Subcutaneous abdominal adipose tissue (tissue), 5 donors: ENCODE results near the gene SIGLEC15.

Experiments
- H3K27ac ChIP-seq: one replicate; pipeline ENCODE4 v1.7.0; 2013; ENCODE audit warnings: low read depth, mild to moderate bottlenecking, inconsistent platforms, low read length, moderate library complexity
- H3K27me3 ChIP-seq, 5 donors: one replicate each; pipeline ENCODE4 v1.7.0; 2013; ENCODE audit warnings: low read length in 5 of 5, inconsistent platforms in 1 of 5; ENCODE audit not compliant: control insufficient read depth in 5 of 5, insufficient read depth in 4 of 5
- H3K36me3 ChIP-seq, 5 donors: one replicate each; pipeline ENCODE4 v1.7.0; 2013; ENCODE audit warnings: low read length in 5 of 5; ENCODE audit not compliant: control insufficient read depth in 5 of 5, insufficient read depth in 5 of 5
- H3K4me1 ChIP-seq, 5 donors: one replicate each; pipeline ENCODE4 v1.7.0; 2013; ENCODE audit warnings: low read length in 5 of 5, mild to moderate bottlenecking in 3 of 5, moderate library complexity in 1 of 5; ENCODE audit not compliant: control insufficient read depth in 5 of 5, insufficient read depth in 5 of 5
- H3K4me3 ChIP-seq, 5 donors: one replicate each; pipeline ENCODE4 v1.7.0; 2013; ENCODE audit warnings: low read length in 5 of 5, low read depth in 1 of 5
- H3K9ac ChIP-seq, 5 donors: one replicate each; pipeline ENCODE4 v1.7.0; 2013; ENCODE audit warnings: low read length in 5 of 5, mild to moderate bottlenecking in 4 of 5, moderate library complexity in 3 of 5
- H3K9me3 ChIP-seq, 5 donors: one replicate each; pipeline ENCODE4 v1.7.0; 2013; ENCODE audit warnings: low read length in 5 of 5; ENCODE audit not compliant: control insufficient read depth in 5 of 5
- donor health status: healthy.
- donor health status: healthy.
- donor health status: healthy.
- donor health status: healthy.
- donor health status: healthy.

Gene SIGLEC15

DNA sequence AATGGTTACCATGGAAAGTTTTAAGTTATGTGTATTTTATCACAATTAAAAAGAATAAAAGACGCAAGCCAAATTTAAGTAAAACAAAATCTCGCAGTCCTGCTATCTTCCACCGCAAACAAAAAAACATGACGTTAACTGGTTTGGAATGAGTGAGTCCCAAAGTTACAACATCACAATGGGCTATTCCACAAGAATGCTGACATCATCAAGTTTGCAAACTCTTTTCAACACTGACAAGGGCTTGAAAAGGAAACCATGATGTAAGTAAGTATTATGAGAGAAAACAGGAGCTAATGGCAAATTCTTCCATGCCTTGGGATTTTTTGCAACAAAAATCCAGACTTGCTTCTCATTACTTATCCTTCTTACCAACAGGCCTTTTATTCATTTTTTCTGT lies 31.1 kb downstream of the SIGLEC15 start:
- H3K9ac ChIP-seq = no peak overlapping the region
- no peak overlapping the region for H3K27ac ChIP-seq
- peaks cover 1 to 5% (median 3%) of the 10 kb centered on the region in 5 donors for H3K4me1 ChIP-seq
- no peak overlapping the region for H3K4me3 ChIP-seq
- no peaks in the 10 kb centered on the region for H3K9me3 ChIP-seq
- peaks cover 52 to 93% (median 82%) of the 10 kb centered on the region in 5 donors for H3K36me3 ChIP-seq
- no peaks in the 10 kb centered on the region for H3K27me3 ChIP-seq

DNA sequence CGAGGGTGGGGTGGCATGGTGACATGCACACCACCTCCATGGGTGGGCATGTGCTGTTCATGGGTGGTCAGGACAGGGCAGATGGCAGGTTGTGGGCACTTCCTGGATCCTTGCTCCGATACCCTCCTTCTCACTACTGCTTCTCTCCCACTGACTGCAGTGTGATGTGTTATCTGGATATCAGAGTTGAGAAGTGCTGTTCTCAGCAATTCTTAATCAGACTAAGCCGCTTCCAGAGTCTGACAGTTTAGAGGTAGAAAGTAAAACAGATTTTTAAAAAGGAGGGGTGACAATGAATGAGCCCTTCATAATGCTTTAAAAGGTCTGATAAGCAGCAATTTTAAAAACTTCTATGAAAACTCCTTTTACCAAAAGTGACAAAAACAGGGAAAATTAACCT lies 33.9 kb downstream of the SIGLEC15 start:
- no peak overlapping the region for H3K9ac ChIP-seq
- H3K27me3 ChIP-seq = no peaks in the 10 kb centered on the region
- no peaks in the 10 kb centered on the region for H3K4me1 ChIP-seq
- no peak overlapping the region for H3K27ac ChIP-seq
- no peak overlapping the region for H3K4me3 ChIP-seq
- H3K9me3 ChIP-seq = no peaks in the 10 kb centered on the region
- H3K36me3 ChIP-seq = peaks cover 48 to 91% (median 73%) of the 10 kb centered on the region in 5 donors

DNA sequence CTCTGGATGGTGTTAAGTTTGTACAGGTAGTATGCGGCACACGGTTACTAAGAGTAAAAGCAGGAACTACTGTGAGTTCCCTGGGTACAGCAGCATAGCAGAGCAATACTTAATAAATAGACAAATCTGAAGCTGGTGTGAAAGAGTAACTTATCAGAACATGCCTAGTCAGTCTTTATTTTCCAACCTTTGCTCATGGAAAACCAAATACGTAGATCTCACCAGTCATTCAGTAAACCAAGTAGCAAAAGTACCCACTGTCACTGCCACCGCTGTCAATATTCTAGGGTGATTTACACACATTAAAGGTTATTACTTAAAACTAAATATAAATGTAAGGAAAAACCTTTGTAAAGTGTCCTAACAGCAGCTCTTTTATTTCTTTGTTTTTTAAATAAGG lies 35.0 kb downstream of the SIGLEC15 start:
- Histone ChIP-seq H3K4me1 (no peaks in the 10 kb centered on the region), H3K27me3 (no peaks in the 10 kb centered on the region), H3K27ac (no peak overlapping the region), H3K9me3 (no peaks in the 10 kb centered on the region), H3K36me3 (peaks cover 48 to 91% (median 73%) of the 10 kb centered on the region in 5 donors), H3K4me3 (no peak overlapping the region), H3K9ac (no peak overlapping the region)

DNA sequence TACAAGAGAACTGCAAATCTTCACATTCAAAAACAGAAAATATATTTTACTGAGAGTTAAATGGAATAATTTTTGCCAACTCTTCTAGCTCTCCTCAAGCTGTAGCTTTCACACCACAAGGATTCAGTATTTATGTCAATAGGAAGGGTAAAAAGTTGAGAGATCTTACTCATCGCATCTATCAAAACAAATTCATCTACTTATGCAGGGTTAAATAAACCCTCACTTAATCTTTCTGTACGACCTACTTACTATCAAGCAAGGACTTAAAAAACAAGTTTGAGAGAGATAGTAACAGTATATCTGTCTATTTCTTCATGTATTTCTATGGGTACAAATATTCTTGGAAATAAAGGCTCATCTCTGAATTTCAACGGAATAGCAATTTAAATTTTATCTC lies 35.5 kb downstream of the SIGLEC15 start:
- H3K9me3 ChIP-seq = no peaks in the 10 kb centered on the region
- H3K27ac ChIP-seq = no peak overlapping the region
- no peaks in the 10 kb centered on the region for H3K27me3 ChIP-seq
- no peak overlapping the region for H3K9ac ChIP-seq
- H3K36me3 ChIP-seq = peaks cover 43 to 90% (median 71%) of the 10 kb centered on the region in 5 donors
- H3K4me1 ChIP-seq = no peaks in the 10 kb centered on the region
- H3K4me3 ChIP-seq = no peak overlapping the region

DNA sequence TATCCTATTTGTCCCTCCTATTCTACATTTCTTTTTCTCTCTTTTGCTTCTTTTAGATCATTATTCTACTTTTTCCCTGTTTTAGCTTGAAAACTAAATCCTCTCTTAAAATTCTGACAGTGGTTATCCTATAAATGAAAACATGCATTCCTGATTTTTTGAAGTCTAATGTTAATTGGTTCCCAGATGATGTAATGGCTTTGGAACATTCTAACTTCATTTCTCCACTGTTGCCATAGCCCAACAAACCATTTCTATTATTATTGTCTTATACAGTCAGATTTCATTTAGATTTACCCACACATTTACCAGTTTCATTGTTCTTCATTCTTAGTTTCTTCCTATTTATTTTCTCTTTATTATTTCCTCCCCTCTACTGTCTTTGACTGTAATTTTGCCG lies 36.5 kb downstream of the SIGLEC15 start:
- H3K4me3 ChIP-seq = no peak overlapping the region
- no peaks in the 10 kb centered on the region for H3K27me3 ChIP-seq
- peaks cover 0 to 5% (median 0%) of the 10 kb centered on the region in 5 donors for H3K4me1 ChIP-seq
- H3K9ac ChIP-seq = no peak overlapping the region
- no peaks in the 10 kb centered on the region for H3K9me3 ChIP-seq
- no peak overlapping the region for H3K27ac ChIP-seq
- peaks cover 44 to 89% (median 70%) of the 10 kb centered on the region in 5 donors for H3K36me3 ChIP-seq

DNA sequence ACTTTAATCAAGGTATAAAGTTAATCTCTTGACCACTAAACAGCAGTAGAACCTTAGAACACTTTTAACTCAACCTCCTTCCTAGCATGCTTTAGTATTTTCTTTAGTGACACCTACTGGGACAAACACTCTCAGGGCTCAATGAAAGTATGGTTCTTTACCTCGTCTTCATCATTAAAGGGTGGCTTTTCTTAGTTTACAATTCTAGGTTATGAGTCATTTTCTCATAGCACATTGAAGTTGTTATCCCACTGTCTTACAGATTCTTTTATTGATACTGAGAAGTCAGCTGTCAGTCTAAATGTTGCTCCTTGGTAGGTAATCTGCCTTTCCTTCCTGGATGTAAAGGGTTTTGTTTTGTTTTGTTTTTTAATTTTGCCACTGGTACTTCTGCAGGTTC lies 38.0 kb downstream of the SIGLEC15 start:
- Histone ChIP-seq H3K4me1 (peaks cover 0 to 5% (median 0%) of the 10 kb centered on the region in 5 donors), H3K9me3 (no peaks in the 10 kb centered on the region), H3K27me3 (no peaks in the 10 kb centered on the region), H3K27ac (no peak overlapping the region), H3K36me3 (peaks cover 42 to 89% (median 72%) of the 10 kb centered on the region in 5 donors), H3K4me3 (no peak overlapping the region), H3K9ac (no peak overlapping the region)

DNA sequence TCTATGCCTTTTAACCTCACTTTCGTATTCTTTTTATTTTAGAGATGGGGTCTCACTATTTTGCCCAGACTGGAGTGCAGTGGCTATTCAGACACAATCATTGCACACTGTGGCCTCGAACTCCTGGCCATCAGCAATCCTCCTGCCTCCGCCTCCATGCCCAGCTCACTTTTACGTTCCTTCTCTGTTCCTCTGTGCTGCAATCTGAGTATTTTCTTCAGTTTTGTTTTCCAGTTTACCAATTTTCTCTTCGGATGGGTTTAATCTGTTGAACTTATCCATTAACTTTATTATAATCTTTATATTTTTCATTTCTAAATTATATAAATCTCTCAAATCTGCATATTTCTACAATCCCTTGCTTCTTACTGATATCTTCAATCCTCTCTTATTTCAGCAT lies 38.6 kb downstream of the SIGLEC15 start:
- peaks cover 37 to 82% (median 66%) of the 10 kb centered on the region in 5 donors for H3K36me3 ChIP-seq

GRCh38 chr18:45865466-45865865 lies 40.0 kb downstream of the SIGLEC15 start:
- Histone ChIP-seq H3K27me3 (no peaks in the 10 kb centered on the region), H3K9me3 (no peaks in the 10 kb centered on the region), H3K4me1 (peaks cover 0 to 5% (median 0%) of the 10 kb centered on the region in 5 donors), H3K9ac (no peak overlapping the region), H3K4me3 (no peak overlapping the region), H3K36me3 (peaks cover 38 to 81% (median 60%) of the 10 kb centered on the region in 5 donors), H3K27ac (no peak overlapping the region)

More for the DNA sequence above, 38.6 kb downstream of the SIGLEC15 start:
- no peaks in the 10 kb centered on the region for H3K27me3 ChIP-seq
- H3K9me3 ChIP-seq = no peaks in the 10 kb centered on the region
- H3K9ac ChIP-seq = no peak overlapping the region
- H3K4me3 ChIP-seq = no peak overlapping the region
- H3K4me1 ChIP-seq = peaks cover 0 to 5% (median 0%) of the 10 kb centered on the region in 5 donors
- H3K27ac ChIP-seq = no peak overlapping the region

GRCh38 chr18:45870419-45870818 lies 44.9 kb downstream of the SIGLEC15 start:
- H3K4me1 ChIP-seq = peaks cover 0 to 5% (median 0%) of the 10 kb centered on the region in 5 donors
- H3K9ac ChIP-seq = no peak overlapping the region
- H3K9me3 ChIP-seq = no peaks in the 10 kb centered on the region
- H3K27ac ChIP-seq = no peak overlapping the region
- H3K27me3 ChIP-seq = no peaks in the 10 kb centered on the region
- H3K4me3 ChIP-seq = no peak overlapping the region
- H3K36me3 ChIP-seq = peaks cover 45 to 74% (median 56%) of the 10 kb centered on the region in 5 donors

DNA sequence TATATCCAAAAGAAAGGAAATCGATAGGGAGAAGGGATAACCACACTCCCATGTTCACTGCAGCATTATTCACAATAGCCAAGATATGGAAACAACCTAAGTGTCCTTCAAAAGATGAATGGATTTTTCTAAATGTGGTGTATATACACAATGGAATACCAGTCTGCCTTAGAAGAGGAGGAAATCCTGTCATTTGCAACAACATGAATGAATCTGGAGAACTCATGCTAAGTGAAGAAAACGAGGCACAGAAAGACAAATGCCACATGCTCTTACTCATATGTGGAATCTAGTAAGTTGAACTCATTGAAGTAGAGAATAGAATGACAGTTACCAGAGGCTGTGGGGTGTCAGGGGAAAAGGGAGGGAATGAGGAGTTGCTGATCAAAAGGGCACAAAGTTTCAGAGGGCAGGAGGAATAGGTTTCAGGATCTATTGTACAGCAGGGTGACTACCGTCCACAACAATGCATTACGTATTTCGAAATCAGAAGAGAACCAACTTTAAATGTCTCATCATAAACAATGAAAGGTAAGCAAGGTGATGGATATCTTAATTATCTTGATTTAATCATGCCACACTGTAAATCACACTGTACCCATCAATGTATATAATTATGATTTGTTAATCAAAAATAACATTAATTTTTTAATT lies 46.1 kb downstream of the SIGLEC15 start:
- Histone ChIP-seq H3K9ac (no peak overlapping the region), H3K4me3 (no peak overlapping the region), H3K36me3 (peaks cover 50 to 76% (median 56%) of the 10 kb centered on the region in 5 donors), H3K4me1 (peaks cover 0 to 1% (median 0%) of the 10 kb centered on the region in 5 donors), H3K27ac (no peak overlapping the region), H3K9me3 (no peaks in the 10 kb centered on the region), H3K27me3 (no peaks in the 10 kb centered on the region)
